Mononuclear cell (primary cell): ENCODE results near the gene NCKAP5. TPM values are rescaled to one million over a fixed set of nuclear protein-coding genes. Genes with fewer than 3 reads are reported as not detected.
"Not testable (repeated sequence)": the region's sequence is repeated elsewhere in the genome, so short reads cannot be mapped to it uniquely, and the experiment has no call there.

Experiments used
- H3K27me3 ChIP-seq: 2 replicates; pipeline ENCODE4 v1.6.0; 2011; ENCODE audit warnings: low read length, control low read depth; ENCODE audit not compliant: insufficient read depth
- H3K4me1 ChIP-seq: 2 replicates; pipeline ENCODE4 v1.5.1; 2011; ENCODE audit warnings: mild to moderate bottlenecking, low read length, control low read depth; ENCODE audit not compliant: insufficient read depth
- H3K4me3 ChIP-seq: 2 replicates; pipeline ENCODE4 v1.5.1; 2011; ENCODE audit warnings: mild to moderate bottlenecking, low read length, moderate library complexity
- H3K9me3 ChIP-seq: 2 replicates; pipeline ENCODE4 v1.5.1; 2011; ENCODE audit warnings: low read depth, mild to moderate bottlenecking, control low read depth, low read length
- total RNA-seq: library from RNA; depleted of rRNA; stranded (reverse); fragments of >200 nt; gene quantifications from one replicate; pipeline ENCODE4 v1.2.3, GENCODE V29; 2012

Gene NCKAP5
- total RNA-seq, 1 donor = under 0.01 TPM

DNA sequence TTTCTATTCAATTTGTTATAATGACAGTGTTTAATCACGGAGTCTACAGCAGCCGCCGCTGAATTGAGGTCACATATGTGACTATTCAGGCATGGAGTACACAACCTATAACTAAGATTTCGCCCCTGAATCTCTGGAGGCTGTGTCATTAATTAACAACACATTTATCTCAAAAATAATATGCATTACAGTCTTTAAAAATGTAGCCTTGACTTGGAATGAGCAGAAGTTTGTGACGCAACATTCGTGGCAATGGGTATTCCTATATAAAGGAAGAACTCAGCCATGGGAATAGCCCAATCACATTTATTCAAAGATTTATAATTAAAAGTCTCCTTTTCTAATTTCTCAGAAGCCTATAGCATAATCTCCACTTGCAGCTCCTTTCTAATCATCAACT lies 837.7 kb downstream of the NCKAP5 start:
- no peaks in the 10 kb centered on the region for H3K27me3 ChIP-seq
- no peak overlapping the region for H3K4me3 ChIP-seq
- H3K9me3 ChIP-seq = no peaks in the 10 kb centered on the region
- H3K4me1 ChIP-seq = no peaks in the 10 kb centered on the region

DNA sequence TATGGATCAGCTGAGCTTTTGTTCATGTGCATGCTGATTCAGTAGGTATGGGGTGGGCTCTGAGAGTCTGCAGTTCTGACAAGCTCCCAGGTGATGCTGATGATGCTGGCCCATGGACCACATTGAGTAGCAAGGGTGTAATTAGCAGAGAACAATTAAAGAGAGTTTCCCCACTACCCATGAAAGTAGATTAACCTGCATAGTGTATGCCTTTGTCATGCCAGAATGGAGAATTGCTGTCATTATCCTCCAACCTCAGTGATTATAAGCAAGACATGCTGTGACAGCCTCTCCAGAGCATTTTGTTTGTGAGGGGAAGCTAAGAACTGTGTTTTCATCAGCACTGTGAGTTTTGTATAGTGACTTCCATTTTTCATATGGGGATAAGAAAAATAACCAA lies 838.7 kb downstream of the NCKAP5 start:
- no peaks in the 10 kb centered on the region for H3K27me3 ChIP-seq
- no peaks in the 10 kb centered on the region for H3K9me3 ChIP-seq
- no peak overlapping the region for H3K4me3 ChIP-seq
- no peaks in the 10 kb centered on the region for H3K4me1 ChIP-seq

DNA sequence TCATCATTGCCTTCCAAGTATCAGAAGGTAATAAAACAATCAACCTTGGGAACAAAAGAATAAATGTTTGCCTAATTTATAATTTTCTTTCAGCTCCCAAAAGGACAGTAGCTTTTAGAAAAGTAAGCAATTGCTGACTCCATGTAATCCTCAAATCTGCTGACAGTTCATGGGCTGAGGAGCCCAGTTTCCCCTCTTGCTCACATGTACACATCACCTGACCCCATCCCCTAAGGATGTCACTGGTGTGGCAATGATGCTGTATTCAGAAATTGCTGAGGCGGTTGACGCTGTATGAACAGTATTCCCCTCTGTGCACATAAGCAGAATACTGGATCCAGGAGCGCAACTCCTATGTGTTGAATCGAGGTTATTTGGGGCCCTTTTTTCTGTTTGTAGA lies 842.1 kb downstream of the NCKAP5 start:
- Histone ChIP-seq H3K4me3 (no peak overlapping the region), H3K27me3 (no peaks in the 10 kb centered on the region), H3K4me1 (no peaks in the 10 kb centered on the region), H3K9me3 (no peaks in the 10 kb centered on the region)

DNA sequence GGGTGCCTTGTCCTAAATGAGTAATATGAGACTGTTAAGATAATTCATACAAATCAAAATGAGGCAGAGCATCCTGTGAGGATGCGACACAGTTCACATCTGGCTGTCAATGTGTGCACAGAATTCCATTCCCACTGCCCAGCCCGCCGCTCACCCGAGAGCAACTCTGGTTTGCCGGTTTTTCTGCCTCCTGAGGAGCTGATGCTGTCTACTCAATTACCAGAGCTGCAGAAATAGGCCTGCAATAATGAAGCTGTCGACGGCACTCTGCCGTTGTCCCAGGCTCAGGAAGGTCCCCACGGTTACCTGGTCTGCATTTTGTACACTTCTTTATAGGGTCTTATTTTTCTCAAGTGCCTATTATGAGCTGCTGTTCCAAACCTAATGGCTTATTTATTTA lies 842.5 kb downstream of the NCKAP5 start:
- Histone ChIP-seq H3K4me1 (no peaks in the 10 kb centered on the region), H3K27me3 (no peaks in the 10 kb centered on the region), H3K4me3 (no peak overlapping the region), H3K9me3 (no peaks in the 10 kb centered on the region)

DNA sequence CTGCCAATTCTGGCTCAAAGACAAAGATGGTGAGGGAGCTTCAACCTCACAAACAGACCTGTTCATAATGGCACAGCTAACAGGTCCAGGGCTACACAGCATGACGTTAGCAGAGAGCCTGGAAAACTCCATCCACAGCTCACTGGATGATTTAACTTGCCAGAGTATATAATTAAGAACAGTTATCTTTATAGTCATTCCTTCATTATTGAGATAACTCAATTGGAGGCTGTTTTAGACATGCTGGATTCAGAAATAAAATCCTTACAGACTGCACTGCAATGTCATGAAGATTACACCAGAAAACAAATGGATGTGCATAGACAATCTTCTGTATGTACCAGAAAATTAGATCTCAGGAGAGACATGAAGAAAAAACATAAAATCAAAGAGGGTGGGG lies 843.1 kb downstream of the NCKAP5 start:
- H3K27me3 ChIP-seq = no peaks in the 10 kb centered on the region
- no peak overlapping the region for H3K4me3 ChIP-seq
- H3K9me3 ChIP-seq = no peaks in the 10 kb centered on the region
- H3K4me1 ChIP-seq = no peaks in the 10 kb centered on the region

DNA sequence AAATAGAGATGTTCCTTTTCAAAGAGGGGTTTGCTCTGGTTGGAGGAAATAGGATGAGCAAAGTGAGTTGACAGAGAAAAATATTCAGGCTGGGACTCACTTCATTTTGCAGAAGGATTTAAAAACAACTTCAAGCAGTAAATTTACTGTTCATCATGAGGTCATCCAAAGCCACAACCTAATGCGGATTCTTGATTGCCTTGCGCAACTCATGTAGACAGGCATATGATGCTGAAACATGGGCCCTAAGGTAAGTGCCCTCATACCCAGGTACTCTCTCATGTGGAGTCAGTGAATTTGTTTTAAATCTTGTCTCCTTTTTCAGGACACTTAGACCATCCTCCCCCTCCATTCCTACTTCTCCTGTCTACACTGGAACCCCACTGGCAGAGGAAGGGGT lies 846.3 kb downstream of the NCKAP5 start:
- Histone ChIP-seq H3K4me1 (no peaks in the 10 kb centered on the region), H3K4me3 (no peak overlapping the region)

GRCh38 chr2:132720393-132720792 lies 847.9 kb downstream of the NCKAP5 start:
- no peaks in the 10 kb centered on the region for H3K4me1 ChIP-seq
- no peaks in the 10 kb centered on the region for H3K9me3 ChIP-seq
- no peak overlapping the region for H3K4me3 ChIP-seq
- no peaks in the 10 kb centered on the region for H3K27me3 ChIP-seq

More for the DNA sequence above, 846.3 kb downstream of the NCKAP5 start:
- Histone ChIP-seq H3K9me3 (no peaks in the 10 kb centered on the region), H3K27me3 (no peaks in the 10 kb centered on the region)

DNA sequence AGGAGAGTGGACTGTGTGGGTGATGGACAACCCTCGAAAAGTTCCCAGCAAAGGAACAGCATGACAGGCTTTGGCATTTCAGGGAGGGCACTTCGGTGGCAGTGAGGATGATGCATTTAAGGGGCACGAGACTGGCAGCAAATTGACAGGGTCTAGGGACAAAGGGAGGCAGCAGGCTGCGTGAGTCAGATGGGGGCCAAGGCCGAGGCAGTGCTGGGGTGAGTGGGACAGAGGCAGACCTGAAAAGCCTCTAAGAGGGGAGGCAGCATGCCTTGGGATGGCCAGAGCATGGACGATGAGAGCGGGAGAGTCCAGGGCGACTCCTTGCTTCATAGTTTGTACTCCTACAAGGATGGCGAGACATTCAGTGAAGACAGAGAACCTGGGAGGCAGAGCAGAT lies 848.8 kb downstream of the NCKAP5 start:
- no peaks in the 10 kb centered on the region for H3K4me1 ChIP-seq
- H3K9me3 ChIP-seq = no peaks in the 10 kb centered on the region
- H3K4me3 ChIP-seq = no peak overlapping the region
- no peaks in the 10 kb centered on the region for H3K27me3 ChIP-seq

DNA sequence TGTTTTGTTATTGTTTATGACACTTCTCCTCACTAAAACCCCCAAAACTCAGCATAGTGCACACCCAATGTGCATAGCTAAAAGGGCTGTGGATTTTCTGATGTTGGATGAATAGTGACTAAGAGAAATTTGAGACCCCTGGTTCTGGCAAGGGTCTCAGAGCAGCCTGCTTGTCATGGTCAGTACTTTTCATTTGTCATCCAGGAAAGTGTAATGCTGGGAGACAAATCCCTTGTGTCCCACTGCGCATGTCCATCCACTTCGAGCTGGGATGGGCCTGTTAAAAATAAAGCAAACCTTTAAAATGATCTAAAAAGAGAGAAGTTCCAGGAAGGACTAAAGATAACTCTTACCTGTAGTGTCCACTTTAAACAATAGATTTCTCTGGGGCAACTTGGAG lies 851.3 kb downstream of the NCKAP5 start:
- Histone ChIP-seq H3K4me3 (no peak overlapping the region), H3K27me3 (no peaks in the 10 kb centered on the region), H3K9me3 (no peaks in the 10 kb centered on the region), H3K4me1 (no peaks in the 10 kb centered on the region)

DNA sequence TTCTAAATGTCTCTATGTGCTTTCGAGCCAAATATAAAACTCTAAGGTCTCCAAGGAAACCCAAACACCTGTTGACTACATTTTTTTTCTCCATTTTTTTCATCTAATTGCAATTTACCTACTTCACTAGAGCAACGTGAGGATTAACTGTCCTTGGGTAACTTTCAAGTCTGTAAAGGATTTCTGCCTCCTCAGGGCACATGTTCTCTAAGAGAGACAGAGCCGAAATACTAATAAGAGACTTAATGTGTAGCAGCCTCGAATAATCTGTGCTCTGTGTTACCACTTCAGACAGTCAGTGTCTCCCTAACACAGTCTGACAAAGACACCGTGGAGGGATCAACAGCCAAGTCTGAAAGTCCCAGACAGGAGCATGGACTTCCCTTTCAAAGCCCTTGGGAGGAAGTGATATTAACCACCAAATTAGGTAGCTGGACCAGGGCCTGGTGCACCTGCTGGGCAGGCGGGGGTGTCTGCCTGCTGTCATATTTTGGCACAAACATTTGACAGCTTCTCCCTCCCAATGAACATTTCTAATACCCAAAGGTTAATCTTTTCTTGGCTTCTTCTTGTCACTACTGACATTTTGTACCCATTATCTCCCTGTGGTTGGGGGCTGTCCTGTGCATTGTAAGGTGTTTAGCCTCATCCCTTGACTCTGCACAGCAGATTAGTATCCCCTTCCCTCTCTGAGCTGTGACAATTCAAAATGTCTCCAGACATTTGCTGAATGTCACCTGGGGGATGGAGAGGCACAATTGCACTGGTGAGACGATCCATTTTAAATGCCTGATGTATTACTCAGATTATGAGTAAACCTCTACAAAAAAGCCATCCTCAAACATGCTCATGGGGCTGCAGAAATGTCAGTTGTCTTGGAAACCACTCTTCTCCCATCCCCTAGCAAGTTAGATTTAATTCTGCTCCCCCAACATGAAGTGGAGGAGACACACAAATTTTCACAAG lies 852.6 kb downstream of the NCKAP5 start:
- no peaks in the 10 kb centered on the region for H3K4me1 ChIP-seq
- no peaks in the 10 kb centered on the region for H3K9me3 ChIP-seq
- H3K27me3 ChIP-seq = no peaks in the 10 kb centered on the region
- no peak overlapping the region for H3K4me3 ChIP-seq

DNA sequence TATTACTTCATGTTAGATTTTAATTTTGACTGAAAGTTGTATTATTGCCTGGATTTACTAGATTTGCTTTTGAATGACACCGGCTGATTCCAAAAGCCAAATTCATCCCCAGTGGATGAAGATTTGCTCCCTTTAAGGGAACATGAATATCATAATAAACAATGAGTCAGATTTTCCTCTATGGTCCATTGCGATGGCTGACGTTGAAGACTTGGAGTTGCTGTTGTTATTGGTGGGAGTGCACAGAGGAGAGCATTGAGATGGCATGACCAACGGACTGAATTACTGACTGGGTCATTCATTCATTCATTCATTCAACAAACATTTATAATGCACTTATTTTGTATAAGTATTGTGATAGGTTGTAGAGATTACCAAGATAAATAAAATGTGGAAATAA lies 864.9 kb downstream of the NCKAP5 start:
- H3K9me3 ChIP-seq = no peaks in the 10 kb centered on the region
- no peaks in the 10 kb centered on the region for H3K27me3 ChIP-seq
- no peaks in the 10 kb centered on the region for H3K4me1 ChIP-seq
- H3K4me3 ChIP-seq = no peak overlapping the region

- Histone ChIP-seq H3K4me1 (no peaks in the 10 kb centered on the region), H3K9me3 (no peaks in the 10 kb centered on the region), H3K27me3 (no peaks in the 10 kb centered on the region), H3K4me3 (no peak overlapping the region)
Observed at GRCh38 chr2:132701810-132702209, 866.5 kb downstream of the NCKAP5 start.

DNA sequence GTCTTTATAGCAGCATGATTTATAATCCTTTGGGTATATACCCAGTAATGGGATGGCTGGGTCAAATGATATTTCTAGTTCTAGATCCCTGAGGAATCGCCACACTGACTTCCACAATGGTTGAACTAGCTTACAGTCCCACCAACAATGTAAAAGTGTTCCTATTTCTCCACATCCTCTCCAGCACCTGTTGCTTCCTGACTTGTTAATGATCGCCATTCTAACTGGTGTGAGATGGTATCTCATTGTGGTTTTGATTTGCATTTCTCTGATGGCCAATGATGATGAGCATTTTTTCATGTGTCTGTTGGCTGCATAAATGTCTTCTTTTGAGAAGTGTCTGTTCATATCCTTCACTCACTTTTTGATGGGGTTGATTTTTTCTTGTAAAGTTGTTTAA lies 868.5 kb downstream of the NCKAP5 start:
- H3K9me3 ChIP-seq, H3K4me3 ChIP-seq, H3K27me3 ChIP-seq, H3K4me1 ChIP-seq: not testable (repeated sequence)

- H3K4me3 ChIP-seq, H3K9me3 ChIP-seq, H3K4me1 ChIP-seq, H3K27me3 ChIP-seq: not testable (repeated sequence)
Observed at GRCh38 chr2:132698347-132698746, 869.9 kb downstream of the NCKAP5 start.

DNA sequence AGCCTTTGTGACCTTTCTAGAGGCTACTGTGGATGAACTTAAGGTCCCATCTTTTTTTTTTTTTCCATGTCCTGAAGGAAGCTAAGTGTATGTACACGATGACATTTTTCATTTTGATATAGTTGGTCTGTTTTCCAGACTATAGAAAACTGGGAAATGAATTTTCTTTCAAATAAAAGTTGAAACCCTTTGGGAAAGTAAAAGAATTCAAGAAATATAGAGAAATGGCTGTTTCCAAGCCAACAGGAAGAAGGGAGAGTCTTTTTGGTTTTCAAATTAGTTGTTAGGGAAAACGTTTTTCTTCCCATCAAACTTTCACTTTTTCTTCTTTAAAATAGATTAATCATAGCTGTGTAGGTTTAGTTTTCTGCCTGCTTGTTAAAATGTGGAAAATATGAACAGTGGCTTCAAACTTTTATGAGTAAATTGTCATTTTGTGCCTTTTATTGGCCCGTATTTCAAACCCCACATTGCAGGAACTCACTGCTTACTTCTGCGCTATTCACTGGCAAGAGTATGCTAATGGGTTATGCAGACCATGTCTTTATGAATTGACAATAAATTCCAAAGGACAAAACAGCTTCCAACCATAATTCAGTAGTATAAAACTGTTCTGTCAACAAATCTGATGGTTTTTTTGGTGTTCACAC lies 870.6 kb downstream of the NCKAP5 start:
- Histone ChIP-seq H3K4me1 (no peaks in the 10 kb centered on the region), H3K9me3 (no peaks in the 10 kb centered on the region), H3K4me3 (no peak overlapping the region), H3K27me3 (no peaks in the 10 kb centered on the region)

- H3K4me3 ChIP-seq = no peak overlapping the region
Observed at GRCh38 chr2:132692816-132693215, 875.4 kb downstream of the NCKAP5 start.

More at GRCh38 chr2:132692816-132693215, 875.4 kb downstream of the NCKAP5 start:
- no peaks in the 10 kb centered on the region for H3K27me3 ChIP-seq
- H3K9me3 ChIP-seq = no peaks in the 10 kb centered on the region
- no peaks in the 10 kb centered on the region for H3K4me1 ChIP-seq
